ENCODE measurements around the gene PRKG1. TPM values are rescaled to one million over a fixed set of nuclear protein-coding genes. Genes with fewer than 3 reads are reported as not detected.

The PRKG1 gene
- total RNA-seq, 1 donor from 2014 or later = 17.9 TPM

DNA sequence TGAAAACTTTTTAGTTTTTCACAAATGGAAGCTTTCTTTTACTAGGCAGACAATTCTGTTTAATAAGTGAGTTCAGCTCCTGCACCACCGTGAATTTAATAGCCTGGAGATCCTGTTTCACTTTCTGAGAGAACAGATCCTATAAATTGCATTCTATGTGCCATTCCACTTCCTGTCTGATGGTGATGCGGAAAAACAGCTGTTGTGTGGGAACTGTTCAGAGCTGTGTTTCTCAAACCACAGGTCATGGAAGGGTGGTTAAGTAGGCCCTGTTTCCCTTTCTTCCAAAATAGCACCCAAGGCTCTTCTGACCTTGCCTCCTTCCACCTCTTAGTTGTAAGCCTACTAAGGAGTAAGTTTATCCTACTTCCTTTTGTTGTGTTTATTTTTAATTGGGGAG lies 1142.6 kb downstream of the PRKG1 start:
- Histone ChIP-seq H3K27me3 (no peaks in the 10 kb centered on the region), H3K27ac (no peak overlapping the region), H3K9me3 (no peaks in the 10 kb centered on the region), H3K4me3 (no peak overlapping the region), H3K36me3 (no peaks in the 10 kb centered on the region), H3K4me1 (peaks cover 15% of the 10 kb centered on the region)
- intact Hi-C loops (cut with DNase I) = loop anchor here (10.0 kb wide), 1 partner anchor 1202 kb away; no protein-coding TSS in a partner anchor
- DNase-seq (ENCODE audit: extremely low spot score in 2 of 2) = no peak
- TF ChIP-seq, protein P1, sequence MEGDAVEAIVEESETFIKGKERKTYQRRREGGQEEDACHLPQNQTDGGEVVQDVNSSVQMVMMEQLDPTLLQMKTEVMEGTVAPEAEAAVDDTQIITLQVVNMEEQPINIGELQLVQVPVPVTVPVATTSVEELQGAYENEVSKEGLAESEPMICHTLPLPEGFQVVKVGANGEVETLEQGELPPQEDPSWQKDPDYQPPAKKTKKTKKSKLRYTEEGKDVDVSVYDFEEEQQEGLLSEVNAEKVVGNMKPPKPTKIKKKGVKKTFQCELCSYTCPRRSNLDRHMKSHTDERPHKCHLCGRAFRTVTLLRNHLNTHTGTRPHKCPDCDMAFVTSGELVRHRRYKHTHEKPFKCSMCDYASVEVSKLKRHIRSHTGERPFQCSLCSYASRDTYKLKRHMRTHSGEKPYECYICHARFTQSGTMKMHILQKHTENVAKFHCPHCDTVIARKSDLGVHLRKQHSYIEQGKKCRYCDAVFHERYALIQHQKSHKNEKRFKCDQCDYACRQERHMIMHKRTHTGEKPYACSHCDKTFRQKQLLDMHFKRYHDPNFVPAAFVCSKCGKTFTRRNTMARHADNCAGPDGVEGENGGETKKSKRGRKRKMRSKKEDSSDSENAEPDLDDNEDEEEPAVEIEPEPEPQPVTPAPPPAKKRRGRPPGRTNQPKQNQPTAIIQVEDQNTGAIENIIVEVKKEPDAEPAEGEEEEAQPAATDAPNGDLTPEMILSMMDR (IDR thresholded peaks at IDR 0.05) = no peak
- TF ChIP-seq POLR2AphosphoS5 (IDR thresholded peaks at IDR 0.05; ENCODE audit: insufficient read depth in 1 of 2, low read depth in 1 of 2) = no peak
- no peak for TF ChIP-seq POLR2A (IDR thresholded peaks at IDR 0.05)

DNA sequence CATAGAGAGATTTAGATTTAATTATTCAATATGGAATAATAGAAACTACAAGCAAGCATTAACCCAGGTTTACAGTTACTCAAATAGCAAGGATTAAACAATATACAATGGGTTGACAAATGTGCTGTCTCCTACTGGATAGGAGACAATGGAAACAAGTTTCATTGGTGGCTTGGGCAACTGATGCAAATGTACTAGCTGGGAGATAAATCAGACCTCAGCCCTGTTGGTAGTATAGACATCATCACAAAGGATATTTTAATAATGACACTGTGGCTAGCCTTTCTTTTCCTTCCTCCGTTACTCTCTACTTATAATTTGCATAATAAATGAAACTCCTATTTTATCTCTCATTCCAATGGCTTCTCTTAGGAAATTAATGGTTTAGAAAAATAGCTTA lies 1143.2 kb downstream of the PRKG1 start:
- Histone ChIP-seq H3K27ac (no peak overlapping the region), H3K27me3 (no peaks in the 10 kb centered on the region), H3K4me3 (no peak overlapping the region), H3K36me3 (no peaks in the 10 kb centered on the region), H3K9me3 (no peaks in the 10 kb centered on the region), H3K4me1 (peaks cover 15% of the 10 kb centered on the region)
- no peak for DNase-seq (ENCODE audit: extremely low spot score in 2 of 2)
- intact Hi-C loops (cut with DNase I) = loop anchor here (10.0 kb wide), 1 partner anchor 1203 kb away; no protein-coding TSS in a partner anchor
- TF ChIP-seq, protein P1 (IDR thresholded peaks at IDR 0.05) = no peak
- TF ChIP-seq POLR2AphosphoS5 (IDR thresholded peaks at IDR 0.05; ENCODE audit: insufficient read depth in 1 of 2, low read depth in 1 of 2) = no peak
- no peak for TF ChIP-seq POLR2A (IDR thresholded peaks at IDR 0.05)

DNA sequence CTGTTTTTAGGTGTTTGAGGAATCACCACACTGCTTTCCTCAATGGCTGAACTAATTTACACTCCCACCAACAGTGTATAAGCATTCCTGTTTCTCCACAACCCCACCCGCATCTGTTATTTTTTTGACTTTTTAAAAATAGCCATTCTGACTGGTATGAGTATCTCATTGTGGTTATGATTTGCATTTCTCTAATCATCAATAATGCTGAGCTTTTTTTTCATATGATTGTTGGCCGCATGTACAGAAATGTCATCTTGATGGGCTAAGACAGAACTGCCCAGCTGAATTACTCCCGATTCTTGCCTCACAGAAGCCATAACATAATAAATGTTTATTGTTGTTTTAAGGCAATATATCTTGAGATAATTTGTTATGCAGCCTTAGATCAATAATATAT lies 1146.7 kb downstream of the PRKG1 start:
- no peak for DNase-seq (ENCODE audit: extremely low spot score in 2 of 2)
- no peaks in the 10 kb centered on the region for H3K9me3 ChIP-seq

DNA sequence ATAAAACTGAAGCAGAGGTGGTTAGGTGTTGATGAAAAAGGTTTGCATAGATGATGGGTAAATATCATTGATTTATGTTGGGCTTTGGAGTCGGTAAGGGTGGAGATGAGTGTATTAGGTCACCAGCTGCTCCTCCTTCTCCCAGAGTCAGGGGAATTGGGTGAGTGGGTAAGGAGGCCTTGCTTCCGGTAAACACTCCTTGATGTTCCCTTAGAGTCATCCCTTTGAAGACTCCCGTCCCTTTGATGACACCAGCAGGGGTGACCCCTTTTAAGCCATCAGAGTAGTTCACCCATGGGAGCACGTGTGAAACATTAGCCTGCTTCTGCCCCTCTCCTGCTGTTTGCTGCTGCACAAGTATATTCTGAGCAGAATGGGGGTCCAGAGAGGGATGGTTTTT lies 1147.6 kb downstream of the PRKG1 start:
- H3K4me1 ChIP-seq = peaks cover under 1% of the 10 kb centered on the region
- DNase-seq (ENCODE audit: extremely low spot score in 2 of 2) = no peak
- H3K4me3 ChIP-seq = no peak overlapping the region
- no peaks in the 10 kb centered on the region for H3K27me3 ChIP-seq
- intact Hi-C loops (cut with DNase I) = no loop called here
- H3K27ac ChIP-seq = no peak overlapping the region
- TF ChIP-seq POLR2AphosphoS5 (IDR thresholded peaks at IDR 0.05; ENCODE audit: insufficient read depth in 1 of 2, low read depth in 1 of 2) (no peak), POLR2A (IDR thresholded peaks at IDR 0.05) (no peak)
- TF ChIP-seq, protein P1 (IDR thresholded peaks at IDR 0.05) = no peak
- no peaks in the 10 kb centered on the region for H3K36me3 ChIP-seq
- no peaks in the 10 kb centered on the region for H3K9me3 ChIP-seq

More for the DNA sequence above, 1146.7 kb downstream of the PRKG1 start:
- Histone ChIP-seq H3K27me3 (no peaks in the 10 kb centered on the region), H3K36me3 (no peaks in the 10 kb centered on the region), H3K27ac (no peak overlapping the region), H3K4me1 (peaks cover 10% of the 10 kb centered on the region), H3K4me3 (no peak overlapping the region)
- TF ChIP-seq POLR2A (IDR thresholded peaks at IDR 0.05) (no peak), POLR2AphosphoS5 (IDR thresholded peaks at IDR 0.05; ENCODE audit: insufficient read depth in 1 of 2, low read depth in 1 of 2) (no peak)
- TF ChIP-seq, protein P1 (IDR thresholded peaks at IDR 0.05) = no peak
- intact Hi-C loops (cut with DNase I) = no loop called here

DNA sequence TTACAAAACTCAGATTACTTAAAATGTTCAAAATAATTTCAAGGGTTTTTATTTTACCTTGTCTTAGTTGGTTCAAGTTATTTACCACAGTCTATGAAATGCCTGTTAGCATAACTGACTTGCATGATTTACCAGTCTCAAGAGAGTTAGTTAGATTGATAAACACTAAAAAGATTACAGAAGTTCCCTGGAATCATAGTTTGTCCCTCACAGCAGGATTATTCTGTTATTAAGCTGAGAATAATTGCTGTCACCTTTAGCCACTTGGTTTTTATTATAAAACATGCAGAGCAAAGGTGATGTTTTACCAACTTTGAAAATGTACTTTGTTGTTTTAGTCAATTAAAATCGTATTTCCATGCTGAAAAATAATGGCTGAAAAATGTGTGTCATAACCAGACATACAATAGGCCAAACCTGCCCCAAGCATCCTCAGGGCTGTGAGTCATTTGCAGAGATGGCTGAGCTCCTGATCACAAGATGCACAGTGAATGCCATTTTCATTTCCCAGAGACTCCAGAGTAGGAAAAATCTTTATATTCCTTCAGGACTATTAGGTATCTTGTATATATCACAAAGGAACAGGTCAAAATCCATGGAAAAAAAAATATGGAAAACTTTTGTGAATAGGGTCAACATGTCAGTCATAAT lies 1152.0 kb downstream of the PRKG1 start:
- no peak for DNase-seq (ENCODE audit: extremely low spot score in 2 of 2)
- Histone ChIP-seq H3K27ac (no peak overlapping the region), H3K4me1 (no peaks in the 10 kb centered on the region), H3K27me3 (no peaks in the 10 kb centered on the region), H3K4me3 (no peak overlapping the region), H3K36me3 (no peaks in the 10 kb centered on the region), H3K9me3 (no peaks in the 10 kb centered on the region)
- TF ChIP-seq POLR2AphosphoS5 (IDR thresholded peaks at IDR 0.05; ENCODE audit: insufficient read depth in 1 of 2, low read depth in 1 of 2) = no peak
- TF ChIP-seq, protein P1 (IDR thresholded peaks at IDR 0.05) = no peak
- no peak for TF ChIP-seq POLR2A (IDR thresholded peaks at IDR 0.05)
- intact Hi-C loops (cut with DNase I) = no loop called here
